ENCODE measurements around the gene PHF12.

Gene PHF12

DNA sequence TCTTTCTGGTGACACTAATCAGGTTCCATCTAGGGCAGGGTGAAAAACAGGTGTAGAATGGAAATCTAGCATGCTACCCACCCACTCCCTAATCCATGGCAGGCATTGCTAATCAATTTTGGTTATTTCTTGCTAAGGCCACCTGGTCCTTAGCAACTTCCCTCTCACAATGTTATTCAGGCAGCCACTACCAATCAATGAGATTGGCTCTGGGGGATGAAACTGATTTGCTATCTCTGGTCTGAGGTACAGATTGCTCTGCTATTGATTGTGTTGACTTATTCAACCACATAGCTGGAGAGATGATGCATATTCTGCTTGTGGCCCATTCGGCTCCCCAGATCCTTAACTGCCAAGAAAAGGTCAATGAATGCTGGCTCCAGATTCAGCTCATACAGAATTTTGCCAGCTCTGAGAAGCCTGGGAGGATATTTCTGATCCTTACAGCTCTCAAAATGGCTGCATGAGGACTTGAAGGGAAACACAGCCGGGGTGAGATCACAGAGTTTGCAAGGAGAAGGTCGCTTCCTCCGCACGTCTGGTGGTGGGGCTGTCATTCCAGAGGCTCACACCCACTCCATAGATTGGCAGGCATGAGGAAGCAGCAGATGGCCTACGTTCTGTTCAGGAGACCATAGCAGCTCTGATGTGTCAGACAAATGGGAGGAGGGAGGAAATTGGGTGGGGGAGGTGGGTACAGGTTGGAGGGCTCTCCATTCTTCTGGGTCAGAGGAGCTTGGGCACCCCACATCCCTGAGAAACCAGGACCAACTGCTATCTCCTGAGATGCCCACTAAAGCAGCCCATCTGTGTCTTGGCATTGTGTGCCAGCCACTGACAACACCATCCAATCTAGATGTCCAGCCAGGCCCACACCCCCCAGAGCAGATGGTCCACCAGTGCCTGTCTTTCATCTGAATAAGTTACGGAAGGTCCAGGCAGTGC is 32.2 kb upstream of the PHF12 start:
- peaks cover 34% of the 10 kb centered on the region for H3K4me1 Mint-ChIP-seq
- H3K27ac Mint-ChIP-seq = peak overlapping the region; percentile 82
- H3K4me3 Mint-ChIP-seq = no peak overlapping the region
- H3K9me3 Mint-ChIP-seq = no peaks in the 10 kb centered on the region
- ATAC-seq (no peak), DNase-seq (ENCODE audit: low spot score in 2 of 2) (no peak)
- H3K36me3 Mint-ChIP-seq = peaks cover 4% of the 10 kb centered on the region

DNA sequence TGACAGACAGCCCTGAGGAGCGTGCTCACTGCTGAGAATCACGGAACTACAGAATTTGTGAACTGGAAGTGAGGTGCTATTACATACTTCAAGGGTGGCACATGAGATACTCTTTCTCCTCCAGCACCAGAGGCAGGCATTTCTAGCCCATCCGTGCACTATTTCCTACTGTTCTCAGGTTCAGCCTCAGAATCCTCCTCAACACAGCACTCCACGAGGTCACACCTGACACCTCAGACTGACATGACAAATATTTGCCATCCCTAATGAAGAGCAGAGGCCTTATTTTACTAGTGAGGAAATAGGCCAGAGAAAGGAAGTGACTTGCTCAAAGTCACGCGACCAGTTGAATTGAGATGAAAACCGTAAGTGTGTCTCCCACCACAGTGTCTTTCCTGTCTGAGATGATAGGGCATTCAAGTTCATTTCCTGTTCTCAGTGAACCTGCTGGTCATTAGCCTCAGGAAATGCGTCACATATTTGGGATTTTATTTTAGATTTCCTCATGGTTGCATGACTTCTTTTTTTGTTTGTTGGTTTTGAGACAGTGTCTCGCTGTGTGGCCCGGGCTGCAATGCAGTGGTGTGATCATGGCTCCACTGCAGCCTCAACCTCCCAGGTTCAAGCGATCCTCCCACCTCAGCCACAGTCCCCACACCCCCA is 30.9 kb upstream of the PHF12 start:
- Mint-ChIP-seq H3K4me3 (no peak overlapping the region), H3K4me1 (peaks cover 33% of the 10 kb centered on the region), H3K9me3 (no peaks in the 10 kb centered on the region), H3K36me3 (peaks cover 4% of the 10 kb centered on the region), H3K27ac (peak overlapping the region; percentile 82)
- DNase-seq (ENCODE audit: low spot score in 2 of 2) = peak; percentile 14 to 61
- ATAC-seq = peak; percentile 85

DNA sequence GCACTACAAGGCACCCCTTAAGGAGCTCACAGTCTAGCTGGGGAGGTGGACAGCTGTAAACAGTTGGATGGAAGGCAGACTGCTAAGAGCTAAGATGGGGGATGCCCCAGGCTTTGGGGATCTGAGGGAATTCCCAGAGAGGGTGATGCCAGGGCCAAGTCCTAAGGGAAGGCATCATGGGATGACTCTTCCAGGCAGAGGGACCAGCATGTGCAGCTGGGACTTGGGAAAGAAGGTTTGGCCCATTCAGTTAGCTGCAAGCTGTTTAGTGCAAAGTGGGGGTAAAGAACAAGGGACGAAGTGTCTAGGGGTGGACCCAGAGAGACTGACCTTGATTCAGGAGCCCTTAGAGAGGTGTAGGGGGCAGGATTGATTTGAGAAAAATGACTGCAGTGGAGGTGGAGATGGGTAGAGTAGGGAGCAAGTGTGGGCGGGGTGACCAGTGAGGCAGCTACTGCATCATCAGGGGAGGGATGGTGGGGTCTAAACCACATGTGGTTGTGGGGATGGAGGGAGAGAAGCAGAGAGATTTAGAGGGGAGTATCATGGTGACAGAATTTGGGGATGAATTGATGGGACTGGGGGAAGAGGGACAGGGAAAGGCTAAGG is 27.1 kb upstream of the PHF12 start:
- H3K9me3 Mint-ChIP-seq = no peaks in the 10 kb centered on the region
- H3K4me1 Mint-ChIP-seq = peaks cover 30% of the 10 kb centered on the region
- DNase-seq (ENCODE audit: low spot score in 2 of 2) (no peak), ATAC-seq (no peak)
- peak overlapping the region; percentile 51 for H3K27ac Mint-ChIP-seq
- no peak overlapping the region for H3K4me3 Mint-ChIP-seq
- peaks cover 4% of the 10 kb centered on the region for H3K36me3 Mint-ChIP-seq

DNA sequence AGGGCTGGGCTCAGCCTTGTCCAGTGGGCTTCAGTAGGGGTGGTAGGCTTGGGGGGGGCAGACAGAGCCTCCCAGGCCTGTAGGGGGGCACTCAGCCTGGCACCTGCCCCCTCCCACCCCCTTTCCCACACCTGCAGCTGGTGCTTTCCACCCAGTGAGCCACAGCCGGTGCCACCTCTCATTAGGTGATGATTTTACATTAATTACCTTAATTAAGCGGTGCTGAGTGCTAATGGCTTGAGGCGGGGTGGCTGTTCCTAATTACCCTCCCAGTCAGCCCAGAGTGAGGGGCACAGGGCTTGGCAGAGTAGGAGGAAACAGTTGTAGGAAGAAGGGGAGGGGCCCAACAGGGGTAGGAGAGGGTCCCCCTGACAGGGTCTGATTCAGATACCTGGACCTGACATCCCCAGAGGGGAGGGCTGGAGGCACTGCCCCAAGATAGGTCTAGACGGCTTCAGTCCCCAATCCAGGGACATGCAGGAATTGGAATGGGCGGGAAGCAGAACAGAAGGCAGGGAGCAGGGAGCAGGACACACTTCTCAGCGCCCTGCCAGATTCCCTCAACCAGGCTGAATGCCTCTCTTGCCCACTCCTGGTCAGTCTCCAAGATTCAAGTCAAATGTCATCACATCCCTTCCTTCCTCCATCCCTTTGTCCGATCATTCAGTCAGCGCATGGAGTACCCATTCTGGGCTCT is 26.5 kb upstream of the PHF12 start:
- ATAC-seq (no peak), DNase-seq (ENCODE audit: low spot score in 2 of 2) (no peak)
- peaks cover 3% of the 10 kb centered on the region for H3K36me3 Mint-ChIP-seq
- H3K9me3 Mint-ChIP-seq = no peaks in the 10 kb centered on the region
- H3K4me1 Mint-ChIP-seq = peaks cover 23% of the 10 kb centered on the region
- H3K4me3 Mint-ChIP-seq = no peak overlapping the region
- peak overlapping the region; percentile 51 for H3K27ac Mint-ChIP-seq

DNA sequence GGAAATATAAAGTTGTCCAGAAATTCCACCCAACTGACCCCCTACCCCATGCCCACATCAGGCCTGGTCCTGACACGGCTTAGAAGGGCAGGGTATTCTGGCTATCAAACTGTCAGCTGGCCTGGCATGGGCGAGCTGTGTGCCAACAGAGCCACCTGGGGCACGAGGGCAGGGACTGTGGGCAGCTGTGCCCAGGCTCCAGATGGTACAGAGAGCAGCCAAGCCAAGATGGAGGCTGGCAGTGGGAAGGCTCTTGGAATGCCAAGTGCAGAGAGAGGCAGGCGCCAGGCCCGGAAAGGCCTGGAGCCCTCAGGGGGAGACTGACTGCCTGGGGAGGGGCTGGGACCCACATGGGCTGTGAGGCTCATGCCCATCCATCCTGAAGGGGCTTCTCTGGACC is 24.3 kb upstream of the PHF12 start:
- ATAC-seq = no peak
- Mint-ChIP-seq H3K4me1 (peaks cover 8% of the 10 kb centered on the region), H3K36me3 (no peaks in the 10 kb centered on the region), H3K9me3 (no peaks in the 10 kb centered on the region), H3K4me3 (no peak overlapping the region), H3K27ac (no peak overlapping the region)
- no peak for DNase-seq (ENCODE audit: low spot score in 2 of 2)

DNA sequence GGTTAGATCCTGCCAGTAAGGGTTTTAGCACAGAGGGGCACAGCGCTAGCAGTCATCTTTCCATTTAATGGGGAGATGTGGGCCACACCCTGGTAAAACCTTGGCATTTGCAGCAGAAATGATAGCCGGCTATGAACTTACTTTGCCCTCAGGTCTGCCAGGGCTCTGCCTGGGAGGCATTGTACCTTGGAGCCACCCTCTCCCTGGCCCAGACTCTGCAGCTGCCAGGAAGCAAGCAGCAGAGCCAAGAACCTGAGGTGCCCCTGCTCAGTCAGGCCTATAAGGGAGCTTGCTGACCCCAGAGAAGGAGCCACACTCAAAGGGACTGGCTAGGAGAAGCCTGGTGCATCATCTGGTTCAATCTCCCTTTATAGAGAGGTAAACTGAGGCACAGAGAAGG is 23.7 kb upstream of the PHF12 start:
- Mint-ChIP-seq H3K4me3 (no peak overlapping the region), H3K9me3 (no peaks in the 10 kb centered on the region), H3K36me3 (no peaks in the 10 kb centered on the region), H3K27ac (no peak overlapping the region), H3K4me1 (peaks cover 8% of the 10 kb centered on the region)
- no peak for DNase-seq (ENCODE audit: low spot score in 2 of 2)
- no peak for ATAC-seq

DNA sequence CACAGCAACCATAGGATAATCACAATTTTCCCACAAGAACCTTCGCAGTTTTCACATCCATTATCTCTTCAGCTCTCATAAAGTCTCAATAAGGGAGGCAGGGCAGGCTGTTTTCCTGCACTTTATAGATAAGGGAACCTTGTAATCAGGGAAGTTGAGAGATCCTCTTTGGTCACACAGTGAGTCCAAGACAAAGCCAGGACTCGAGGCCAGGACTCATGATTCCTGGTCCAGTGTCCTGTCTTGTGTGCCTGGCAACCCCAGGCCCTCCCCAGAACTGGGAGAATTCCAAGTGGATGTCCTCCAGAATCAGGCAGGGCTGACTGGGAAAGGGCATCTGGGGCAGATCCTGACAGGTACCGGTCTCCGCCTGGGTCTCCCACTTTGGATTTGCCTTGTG is 23.1 kb upstream of the PHF12 start:
- no peak for ATAC-seq
- H3K4me1 Mint-ChIP-seq = peaks cover 8% of the 10 kb centered on the region
- H3K4me3 Mint-ChIP-seq = no peak overlapping the region
- no peaks in the 10 kb centered on the region for H3K9me3 Mint-ChIP-seq
- no peaks in the 10 kb centered on the region for H3K36me3 Mint-ChIP-seq
- H3K27ac Mint-ChIP-seq = peak overlapping the region; percentile 1
- no peak for DNase-seq (ENCODE audit: low spot score in 2 of 2)

DNA sequence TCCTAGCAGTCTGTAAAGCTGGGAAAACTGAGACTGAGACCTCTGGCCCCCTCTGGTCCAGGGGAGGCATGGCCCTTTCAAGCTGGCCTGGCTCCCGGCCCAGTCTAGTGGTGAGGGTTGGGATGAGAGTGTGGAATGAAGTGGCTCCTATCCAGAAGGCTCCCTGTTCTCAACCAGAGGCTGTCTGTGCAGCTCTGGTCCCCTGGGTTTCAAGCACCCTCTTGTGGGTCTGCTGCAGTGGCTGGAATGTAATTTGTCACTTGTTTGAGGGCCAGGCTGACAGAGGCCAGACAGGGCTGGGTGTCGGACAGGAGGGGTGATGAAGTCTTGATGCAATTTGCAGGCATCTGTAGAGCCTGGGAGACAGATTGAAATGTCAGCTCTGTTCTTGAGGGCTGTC is 22.1 kb upstream of the PHF12 start:
- DNase-seq (ENCODE audit: low spot score in 2 of 2) = no peak
- no peaks in the 10 kb centered on the region for H3K9me3 Mint-ChIP-seq

DNA sequence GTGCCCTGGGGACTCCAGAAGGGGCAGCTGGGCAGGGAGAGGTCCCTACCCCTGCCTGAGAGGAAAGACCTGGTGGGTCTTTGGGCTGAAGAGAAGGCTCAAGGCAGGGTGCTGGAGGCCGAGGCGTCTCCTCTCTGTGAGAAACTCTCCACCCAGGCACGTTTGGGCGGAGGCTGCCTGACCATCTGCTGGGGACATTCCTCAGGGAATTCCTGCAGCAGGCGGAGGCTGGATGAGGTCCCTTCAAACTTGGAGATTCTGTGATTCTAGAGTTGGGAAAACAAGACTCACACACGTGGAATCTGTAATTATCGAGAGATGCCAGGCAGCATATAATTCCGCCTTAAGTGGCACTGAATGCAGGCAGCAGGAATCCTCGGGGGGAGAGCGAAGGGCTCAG is 21.1 kb upstream of the PHF12 start:
- no peaks in the 10 kb centered on the region for H3K4me1 Mint-ChIP-seq
- ATAC-seq (no peak), DNase-seq (ENCODE audit: low spot score in 2 of 2) (no peak)
- H3K36me3 Mint-ChIP-seq = no peaks in the 10 kb centered on the region
- no peak overlapping the region for H3K27ac Mint-ChIP-seq
- no peaks in the 10 kb centered on the region for H3K9me3 Mint-ChIP-seq
- H3K4me3 Mint-ChIP-seq = no peak overlapping the region

More for the DNA sequence above, 22.1 kb upstream of the PHF12 start:
- Mint-ChIP-seq H3K4me3 (no peak overlapping the region), H3K27ac (no peak overlapping the region), H3K4me1 (peaks cover 6% of the 10 kb centered on the region), H3K36me3 (no peaks in the 10 kb centered on the region)
- no peak for ATAC-seq

DNA sequence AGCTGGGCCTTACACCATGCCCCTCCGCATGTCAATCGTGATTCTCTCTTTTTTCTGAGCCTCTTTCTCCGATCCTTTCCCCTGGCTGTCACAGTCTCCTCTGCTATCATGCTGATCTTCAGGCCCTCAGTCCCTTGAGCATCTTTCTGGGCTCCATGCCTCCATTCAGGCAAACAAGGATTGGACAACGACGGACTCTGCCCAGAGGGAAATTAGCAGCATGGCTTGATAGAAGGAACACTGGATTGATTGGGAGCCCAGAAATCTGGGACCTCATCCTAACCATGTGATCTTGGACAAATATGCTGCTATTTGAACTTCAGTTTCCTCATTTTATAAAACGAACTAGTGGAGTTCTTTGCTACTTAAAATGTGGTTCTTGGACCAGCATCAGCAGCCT is 19.6 kb upstream of the PHF12 start:
- Mint-ChIP-seq H3K9me3 (no peaks in the 10 kb centered on the region), H3K36me3 (no peaks in the 10 kb centered on the region), H3K4me1 (no peaks in the 10 kb centered on the region), H3K27ac (peak overlapping the region; percentile 2), H3K4me3 (no peak overlapping the region)
- DNase-seq (ENCODE audit: low spot score in 2 of 2) = no peak
- ATAC-seq = no peak

DNA sequence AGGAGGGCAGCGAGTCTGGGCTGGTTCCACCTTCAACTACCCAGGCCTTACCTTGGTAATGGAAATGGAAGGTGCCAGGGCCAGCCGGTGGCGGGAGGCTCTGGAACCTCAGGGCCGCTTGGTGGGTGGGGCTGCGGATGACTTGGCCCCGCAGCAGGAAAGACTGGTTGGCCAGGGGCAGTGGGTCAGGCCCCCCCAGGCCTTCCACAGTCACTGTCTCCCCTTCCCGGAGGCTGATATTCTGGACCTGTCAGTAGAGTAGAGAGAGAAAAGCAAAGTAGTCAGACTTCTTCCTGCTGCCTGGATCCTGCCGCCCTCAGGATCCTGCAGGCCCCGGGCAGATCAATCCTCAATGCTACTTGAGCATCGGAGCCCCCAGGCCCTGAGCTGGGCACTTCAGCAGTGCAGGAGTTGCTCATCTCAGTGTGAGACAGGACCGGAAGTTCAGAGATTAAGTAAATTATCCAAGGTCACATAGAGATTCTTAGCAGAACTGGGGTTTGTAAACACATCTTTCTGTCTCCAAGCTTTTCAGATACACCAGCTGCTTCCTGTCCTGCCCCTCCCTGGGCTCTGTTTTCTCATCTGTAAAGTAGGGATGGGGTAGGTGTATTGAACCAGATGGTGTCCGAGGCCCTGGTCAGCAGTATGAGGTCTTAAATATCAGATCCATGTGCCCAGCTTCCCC is 18.5 kb upstream of the PHF12 start:
- Mint-ChIP-seq H3K9me3 (no peaks in the 10 kb centered on the region), H3K27ac (peak overlapping the region; percentile 2), H3K4me1 (no peaks in the 10 kb centered on the region), H3K36me3 (no peaks in the 10 kb centered on the region), H3K4me3 (no peak overlapping the region)
- ATAC-seq (no peak), DNase-seq (ENCODE audit: low spot score in 2 of 2) (no peak)

DNA sequence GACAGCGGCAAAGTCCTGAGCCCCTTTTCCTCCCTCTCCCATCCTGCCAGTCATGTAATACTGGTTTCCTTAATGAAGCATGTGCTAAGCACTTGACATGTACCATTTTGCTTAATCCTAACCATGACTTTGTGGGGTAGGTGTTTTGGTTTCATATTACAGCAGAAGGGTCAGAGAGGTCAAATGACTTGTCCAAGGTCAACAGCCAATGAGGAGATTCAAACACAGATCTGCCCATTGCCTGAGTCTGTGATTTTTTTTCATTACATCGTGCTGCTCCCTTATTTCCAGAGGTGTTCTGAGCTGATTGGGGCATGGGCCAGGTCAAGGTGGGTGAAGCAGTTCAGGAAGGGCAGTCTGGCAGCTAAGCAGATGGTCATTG is 17.6 kb upstream of the PHF12 start:
- no peak overlapping the region for H3K4me3 Mint-ChIP-seq
- no peak overlapping the region for H3K27ac Mint-ChIP-seq
- H3K4me1 Mint-ChIP-seq = no peaks in the 10 kb centered on the region

DNA sequence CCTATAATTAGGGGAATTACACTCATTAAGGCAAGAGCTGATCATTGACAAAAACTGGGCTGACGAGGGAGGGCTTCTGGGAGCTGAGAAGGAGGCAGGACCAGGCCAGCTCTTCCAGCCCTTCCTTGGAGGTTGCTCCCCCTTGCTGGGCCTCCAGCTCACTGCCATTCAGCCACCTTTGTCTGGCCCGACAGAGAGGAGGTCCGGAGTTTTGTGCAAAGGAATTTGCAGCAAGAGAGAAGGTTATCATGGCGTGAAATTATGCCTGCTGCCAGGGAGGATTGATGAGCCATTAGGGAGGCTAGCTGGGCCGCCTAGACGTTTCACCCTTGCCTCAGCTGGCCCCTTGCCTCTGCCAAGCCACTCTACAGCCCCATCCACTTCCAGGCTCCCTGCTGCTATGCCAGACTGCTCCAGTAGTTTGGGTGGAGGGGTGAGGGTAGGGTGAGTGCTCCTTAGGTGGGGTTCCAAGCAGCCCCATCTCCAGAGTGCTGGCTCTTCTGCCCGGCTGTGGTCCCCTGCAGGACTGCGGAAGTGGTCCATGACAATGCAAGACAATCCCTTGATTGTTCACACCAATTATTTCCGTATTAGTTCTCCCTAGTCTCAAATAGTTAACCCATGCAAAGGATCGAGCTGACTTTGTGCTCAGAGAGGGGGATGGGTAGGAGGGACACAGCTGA is 17.1 kb upstream of the PHF12 start:
- no peak overlapping the region for H3K27ac Mint-ChIP-seq
- H3K9me3 Mint-ChIP-seq = no peaks in the 10 kb centered on the region
- ATAC-seq (no peak), DNase-seq (ENCODE audit: low spot score in 2 of 2) (no peak)
- H3K4me1 Mint-ChIP-seq = no peaks in the 10 kb centered on the region
- no peaks in the 10 kb centered on the region for H3K36me3 Mint-ChIP-seq
- no peak overlapping the region for H3K4me3 Mint-ChIP-seq

More for the DNA sequence above, 17.6 kb upstream of the PHF12 start:
- no peaks in the 10 kb centered on the region for H3K36me3 Mint-ChIP-seq
- ATAC-seq (no peak), DNase-seq (ENCODE audit: low spot score in 2 of 2) (no peak)
- no peaks in the 10 kb centered on the region for H3K9me3 Mint-ChIP-seq

All from stimulated activated effector memory CD8-positive, alpha-beta T cell treated with anti-CD3 and anti-CD28 coated beads, Interleukin-12 subunit alpha, Interleukin-12 subunit beta, amount 100 ng/mL, for 72 hours (primary cell).